HEK293 (cell line): ENCODE data around the gene SHE.

Experiments
- EGR2 ChIP-seq: fragments of 450-650 bp; formaldehyde crosslinking; IDR thresholded peaks from 2 replicates; pipeline ENCODE4 v1.5.1; 2016; ENCODE audit warnings: low read depth, missing biosample characterization, missing genetic modification characterization
- FEZF1 ChIP-seq: fragments of 450-650 bp; formaldehyde crosslinking; IDR thresholded peaks from 2 replicates; pipeline ENCODE4 v1.5.1; 2016; ENCODE audit warnings: missing biosample characterization, missing genetic modification characterization
- HOXC10 ChIP-seq: sonication (generic); formaldehyde crosslinking; IDR thresholded peaks from 2 replicates; pipeline ENCODE4 v1.8.1; 2023; ENCODE audit warnings: mild to moderate bottlenecking, missing genetic modification reagents
- MZF1 ChIP-seq: fragments of 450-650 bp; formaldehyde crosslinking; IDR thresholded peaks from 2 replicates; pipeline ENCODE4 v1.5.1; 2017; ENCODE audit warnings: missing biosample characterization, missing genetic modification characterization, borderline replicate concordance
- SP7 ChIP-seq: fragments of 450-650 bp; formaldehyde crosslinking; IDR thresholded peaks from 2 replicates; pipeline ENCODE4 v1.5.1; 2016; ENCODE audit warnings: missing biosample characterization, missing genetic modification characterization
- TRIM28 ChIP-seq: IDR thresholded peaks from 2 replicates; pipeline ENCODE4 v1.6.1; 2011; ENCODE audit warnings: low read length, control low read depth, borderline replicate concordance
- ZFP37 ChIP-seq: fragments of 450-650 bp; formaldehyde crosslinking; IDR thresholded peaks from 2 replicates; pipeline ENCODE4 v1.5.1; 2016; ENCODE audit warnings: missing biosample characterization, missing genetic modification characterization
- ZIC2 ChIP-seq: fragments of 450-650 bp; formaldehyde crosslinking; IDR thresholded peaks from 2 replicates; pipeline ENCODE4 v1.5.1; 2016; ENCODE audit warnings: missing biosample characterization, missing genetic modification characterization
- ZNF133 ChIP-seq: fragments of 450-650 bp; formaldehyde crosslinking; IDR thresholded peaks from 2 replicates; pipeline ENCODE4 v1.5.1; 2016; ENCODE audit warnings: missing biosample characterization, missing genetic modification characterization
- ZNF140 ChIP-seq: fragments of 450-650 bp; formaldehyde crosslinking; IDR thresholded peaks from 2 replicates; pipeline ENCODE4 v1.5.1; 2016; ENCODE audit warnings: missing biosample characterization, missing genetic modification characterization
- ZNF146 ChIP-seq: fragments of 450-650 bp; formaldehyde crosslinking; IDR thresholded peaks from 2 replicates; pipeline ENCODE4 v1.5.1; 2016; ENCODE audit warnings: missing biosample characterization, missing genetic modification characterization
- ZNF214 ChIP-seq: fragments of 450-650 bp; formaldehyde crosslinking; IDR thresholded peaks from 2 replicates; pipeline ENCODE4 v1.5.1; 2017; ENCODE audit warnings: missing biosample characterization, mild to moderate bottlenecking, missing genetic modification characterization, borderline replicate concordance
- ZNF239 ChIP-seq: fragments of 450-650 bp; formaldehyde crosslinking; IDR thresholded peaks from 2 replicates; pipeline ENCODE4 v1.5.1; 2016; ENCODE audit warnings: missing biosample characterization, missing genetic modification characterization
- ZNF341 ChIP-seq: fragments of 450-650 bp; formaldehyde crosslinking; IDR thresholded peaks from 2 replicates; pipeline ENCODE4; 2016; ENCODE audit warnings: low read depth, missing biosample characterization, missing genetic modification characterization
- ZNF391 ChIP-seq: fragments of 450-650 bp; formaldehyde crosslinking; IDR thresholded peaks from 2 replicates; pipeline ENCODE4 v1.5.1; 2016; ENCODE audit warnings: low read depth, missing biosample characterization, missing genetic modification characterization, borderline replicate concordance
- ZNF423 ChIP-seq: fragments of 450-650 bp; formaldehyde crosslinking; IDR thresholded peaks from 2 replicates; pipeline ENCODE4 v1.5.1; 2016; ENCODE audit warnings: missing biosample characterization, missing genetic modification characterization
- ZNF473 ChIP-seq: fragments of 450-650 bp; formaldehyde crosslinking; IDR thresholded peaks from 2 replicates; pipeline ENCODE4 v1.5.1; 2017; ENCODE audit warnings: missing biosample characterization, missing genetic modification characterization
- ZNF48 ChIP-seq: fragments of 450-650 bp; formaldehyde crosslinking; IDR thresholded peaks from 2 replicates; pipeline ENCODE4 v1.5.1; 2016; ENCODE audit warnings: missing biosample characterization, missing genetic modification characterization
- ZNF623 ChIP-seq: fragments of 450-650 bp; formaldehyde crosslinking; IDR thresholded peaks from 2 replicates; pipeline ENCODE4 v1.5.1; 2016; ENCODE audit warnings: missing biosample characterization, missing genetic modification characterization
- ZNF791 ChIP-seq: fragments of 450-650 bp; formaldehyde crosslinking; IDR thresholded peaks from 2 replicates; pipeline ENCODE4 v1.5.1; 2016; ENCODE audit warnings: missing biosample characterization, missing genetic modification characterization
- ZNF792 ChIP-seq: fragments of 450-650 bp; formaldehyde crosslinking; IDR thresholded peaks from 2 replicates; pipeline ENCODE4 v1.5.1; 2016; ENCODE audit warnings: missing biosample characterization, missing genetic modification characterization
- TF ChIP-seq, protein P1 (sequence below): fragments of 450-650 bp; formaldehyde crosslinking; conservative IDR thresholded peaks from 2 replicates; pipeline ENCODE4 v1.5.1; 2016; ENCODE audit warnings: low read depth, missing biosample characterization, missing genetic modification characterization
- TF ChIP-seq, protein P2 (sequence below): fragments of 450-650 bp; formaldehyde crosslinking; IDR thresholded peaks from 2 replicates; pipeline ENCODE4 v1.5.0; 2017; ENCODE audit warnings: missing biosample characterization, missing genetic modification characterization, borderline replicate concordance
- TF ChIP-seq, protein P3 (sequence below): fragments of 450-650 bp; formaldehyde crosslinking; IDR thresholded peaks from 2 replicates; pipeline ENCODE4 v1.5.1; 2016; ENCODE audit warnings: missing biosample characterization, missing genetic modification characterization
- TF ChIP-seq, protein P4 (sequence below): fragments of 450-650 bp; formaldehyde crosslinking; IDR thresholded peaks from 2 replicates; pipeline ENCODE4 v1.5.1; 2016; ENCODE audit warnings: missing biosample characterization, missing genetic modification characterization
- TF ChIP-seq, protein P5 (sequence below): fragments of 450-650 bp; formaldehyde crosslinking; IDR thresholded peaks from 2 replicates; pipeline ENCODE4 v1.5.1; 2016; ENCODE audit warnings: missing biosample characterization, missing genetic modification characterization

The SHE gene

DNA sequence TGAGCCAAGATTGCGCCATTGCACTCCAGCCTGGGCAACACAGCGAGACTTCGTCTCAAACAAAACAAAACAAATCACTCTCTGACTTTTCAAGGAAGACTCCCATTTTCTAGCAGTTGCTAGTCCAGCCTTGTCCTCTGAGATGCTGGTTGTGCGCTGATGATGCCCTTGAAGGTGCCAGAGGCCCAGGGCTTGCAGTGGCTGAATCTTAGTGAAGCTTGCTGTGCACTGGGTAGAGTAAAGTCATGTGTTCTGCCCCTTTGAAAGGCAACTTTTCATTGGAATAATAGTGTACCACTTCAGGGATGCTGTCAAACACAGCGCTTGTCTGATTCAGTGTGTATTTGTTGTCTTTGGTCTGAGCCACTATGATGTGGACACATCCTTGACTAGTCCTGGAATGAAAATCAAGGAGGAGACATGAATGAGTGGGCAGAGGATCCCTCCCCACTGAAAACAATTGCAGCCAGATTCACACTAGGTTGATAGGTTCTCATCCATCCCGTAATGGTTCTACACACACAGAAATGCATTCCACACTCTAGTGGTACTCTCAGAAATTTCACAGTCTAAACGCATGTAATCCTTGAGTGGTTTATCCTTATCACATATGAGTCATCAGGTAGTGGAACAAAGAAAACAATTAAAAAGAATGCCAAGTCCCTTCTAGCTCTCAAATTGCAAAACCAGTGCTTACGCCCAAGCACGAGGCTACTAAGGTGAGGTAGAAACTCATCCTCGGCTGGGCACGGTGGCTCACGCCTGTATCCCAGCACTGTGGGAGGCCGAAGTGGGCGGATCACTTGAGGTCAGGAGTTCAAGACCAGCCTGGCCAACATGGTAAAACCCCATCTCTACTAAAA is 18.0 kb downstream of the SHE start (continued):
- TF ChIP-seq, protein P1, sequence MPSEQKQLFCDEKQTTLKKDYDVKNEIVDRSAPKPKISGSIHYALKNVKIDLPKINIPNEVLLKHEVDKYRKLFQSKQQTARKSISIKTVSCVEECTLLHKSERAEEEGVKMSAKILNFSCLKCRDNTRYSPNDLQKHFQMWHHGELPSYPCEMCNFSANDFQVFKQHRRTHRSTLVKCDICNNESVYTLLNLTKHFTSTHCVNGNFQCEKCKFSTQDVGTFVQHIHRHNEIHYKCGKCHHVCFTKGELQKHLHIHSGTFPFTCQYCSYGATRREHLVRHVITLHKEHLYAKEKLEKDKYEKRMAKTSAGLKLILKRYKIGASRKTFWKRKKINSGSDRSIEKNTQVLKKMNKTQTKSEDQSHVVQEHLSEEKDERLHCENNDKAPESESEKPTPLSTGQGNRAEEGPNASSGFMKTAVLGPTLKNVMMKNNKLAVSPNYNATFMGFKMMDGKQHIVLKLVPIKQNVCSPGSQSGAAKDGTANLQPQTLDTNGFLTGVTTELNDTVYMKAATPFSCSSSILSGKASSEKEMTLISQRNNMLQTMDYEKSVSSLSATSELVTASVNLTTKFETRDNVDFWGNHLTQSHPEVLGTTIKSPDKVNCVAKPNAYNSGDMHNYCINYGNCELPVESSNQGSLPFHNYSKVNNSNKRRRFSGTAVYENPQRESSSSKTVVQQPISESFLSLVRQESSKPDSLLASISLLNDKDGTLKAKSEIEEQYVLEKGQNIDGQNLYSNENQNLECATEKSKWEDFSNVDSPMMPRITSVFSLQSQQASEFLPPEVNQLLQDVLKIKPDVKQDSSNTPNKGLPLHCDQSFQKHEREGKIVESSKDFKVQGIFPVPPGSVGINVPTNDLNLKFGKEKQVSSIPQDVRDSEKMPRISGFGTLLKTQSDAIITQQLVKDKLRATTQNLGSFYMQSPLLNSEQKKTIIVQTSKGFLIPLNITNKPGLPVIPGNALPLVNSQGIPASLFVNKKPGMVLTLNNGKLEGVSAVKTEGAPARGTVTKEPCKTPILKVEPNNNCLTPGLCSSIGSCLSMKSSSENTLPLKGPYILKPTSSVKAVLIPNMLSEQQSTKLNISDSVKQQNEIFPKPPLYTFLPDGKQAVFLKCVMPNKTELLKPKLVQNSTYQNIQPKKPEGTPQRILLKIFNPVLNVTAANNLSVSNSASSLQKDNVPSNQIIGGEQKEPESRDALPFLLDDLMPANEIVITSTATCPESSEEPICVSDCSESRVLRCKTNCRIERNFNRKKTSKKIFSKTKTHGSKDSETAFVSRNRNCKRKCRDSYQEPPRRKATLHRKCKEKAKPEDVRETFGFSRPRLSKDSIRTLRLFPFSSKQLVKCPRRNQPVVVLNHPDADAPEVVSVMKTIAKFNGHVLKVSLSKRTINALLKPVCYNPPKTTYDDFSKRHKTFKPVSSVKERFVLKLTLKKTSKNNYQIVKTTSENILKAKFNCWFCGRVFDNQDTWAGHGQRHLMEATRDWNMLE (tag by site-specific recombination), result no peak
- TF ChIP-seq, protein P2, sequence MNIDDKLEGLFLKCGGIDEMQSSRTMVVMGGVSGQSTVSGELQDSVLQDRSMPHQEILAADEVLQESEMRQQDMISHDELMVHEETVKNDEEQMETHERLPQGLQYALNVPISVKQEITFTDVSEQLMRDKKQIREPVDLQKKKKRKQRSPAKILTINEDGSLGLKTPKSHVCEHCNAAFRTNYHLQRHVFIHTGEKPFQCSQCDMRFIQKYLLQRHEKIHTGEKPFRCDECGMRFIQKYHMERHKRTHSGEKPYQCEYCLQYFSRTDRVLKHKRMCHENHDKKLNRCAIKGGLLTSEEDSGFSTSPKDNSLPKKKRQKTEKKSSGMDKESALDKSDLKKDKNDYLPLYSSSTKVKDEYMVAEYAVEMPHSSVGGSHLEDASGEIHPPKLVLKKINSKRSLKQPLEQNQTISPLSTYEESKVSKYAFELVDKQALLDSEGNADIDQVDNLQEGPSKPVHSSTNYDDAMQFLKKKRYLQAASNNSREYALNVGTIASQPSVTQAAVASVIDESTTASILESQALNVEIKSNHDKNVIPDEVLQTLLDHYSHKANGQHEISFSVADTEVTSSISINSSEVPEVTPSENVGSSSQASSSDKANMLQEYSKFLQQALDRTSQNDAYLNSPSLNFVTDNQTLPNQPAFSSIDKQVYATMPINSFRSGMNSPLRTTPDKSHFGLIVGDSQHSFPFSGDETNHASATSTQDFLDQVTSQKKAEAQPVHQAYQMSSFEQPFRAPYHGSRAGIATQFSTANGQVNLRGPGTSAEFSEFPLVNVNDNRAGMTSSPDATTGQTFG (tag by site-specific recombination), result no peak
- TF ChIP-seq ZFP37 (tag by site-specific recombination) (no peak), ZNF792 (tag by site-specific recombination) (0 out of 2 replicates have a peak, but pooled peaks have one; percentile 44), HOXC10 (CRISPR knock-in tag) (no peak), FEZF1 (tag by site-specific recombination) (peak; percentile 28; the same call in 1 of the 2 replicates), ZNF48 (tag by site-specific recombination) (no peak), ZNF146 (tag by site-specific recombination) (no peak), ZNF140 (tag by site-specific recombination) (no peak), ZNF791 (tag by site-specific recombination) (no peak), ZNF473 (tag by site-specific recombination) (no peak), TRIM28 (0 out of 2 replicates have a peak, but pooled peaks have one; percentile 64), EGR2 (tag by site-specific recombination) (peak; percentile 88), MZF1 (tag by site-specific recombination) (no peak), ZNF391 (no peak; the same call in 1 of the 2 replicates), SP7 (tag by site-specific recombination) (peak; percentile 94), ZNF623 (tag by site-specific recombination) (peak; percentile 33; the same call in 1 of the 2 replicates), ZIC2 (tag by site-specific recombination) (no peak), ZNF133 (no peak), ZNF239 (no peak), ZNF214 (no peak), ZNF341 (no peak), ZNF423 (tag by site-specific recombination) (no peak)
- TF ChIP-seq, protein P3, sequence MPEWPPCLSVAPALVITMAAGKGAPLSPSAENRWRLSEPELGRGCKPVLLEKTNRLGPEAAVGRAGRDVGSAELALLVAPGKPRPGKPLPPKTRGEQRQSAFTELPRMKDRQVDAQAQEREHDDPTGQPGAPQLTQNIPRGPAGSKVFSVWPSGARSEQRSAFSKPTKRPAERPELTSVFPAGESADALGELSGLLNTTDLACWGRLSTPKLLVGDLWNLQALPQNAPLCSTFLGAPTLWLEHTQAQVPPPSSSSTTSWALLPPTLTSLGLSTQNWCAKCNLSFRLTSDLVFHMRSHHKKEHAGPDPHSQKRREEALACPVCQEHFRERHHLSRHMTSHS (tag by site-specific recombination), result no peak
- TF ChIP-seq, protein P4, sequence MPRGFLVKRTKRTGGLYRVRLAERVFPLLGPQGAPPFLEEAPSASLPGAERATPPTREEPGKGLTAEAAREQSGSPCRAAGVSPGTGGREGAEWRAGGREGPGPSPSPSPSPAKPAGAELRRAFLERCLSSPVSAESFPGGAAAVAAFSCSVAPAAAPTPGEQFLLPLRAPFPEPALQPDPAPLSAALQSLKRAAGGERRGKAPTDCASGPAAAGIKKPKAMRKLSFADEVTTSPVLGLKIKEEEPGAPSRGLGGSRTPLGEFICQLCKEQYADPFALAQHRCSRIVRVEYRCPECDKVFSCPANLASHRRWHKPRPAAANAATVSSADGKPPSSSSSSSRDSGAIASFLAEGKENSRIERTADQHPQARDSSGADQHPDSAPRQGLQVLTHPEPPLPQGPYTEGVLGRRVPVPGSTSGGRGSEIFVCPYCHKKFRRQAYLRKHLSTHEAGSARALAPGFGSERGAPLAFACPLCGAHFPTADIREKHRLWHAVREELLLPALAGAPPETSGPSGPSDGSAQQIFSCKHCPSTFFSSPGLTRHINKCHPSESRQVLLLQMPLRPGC, result peak; percentile 90
- TF ChIP-seq, protein P5, sequence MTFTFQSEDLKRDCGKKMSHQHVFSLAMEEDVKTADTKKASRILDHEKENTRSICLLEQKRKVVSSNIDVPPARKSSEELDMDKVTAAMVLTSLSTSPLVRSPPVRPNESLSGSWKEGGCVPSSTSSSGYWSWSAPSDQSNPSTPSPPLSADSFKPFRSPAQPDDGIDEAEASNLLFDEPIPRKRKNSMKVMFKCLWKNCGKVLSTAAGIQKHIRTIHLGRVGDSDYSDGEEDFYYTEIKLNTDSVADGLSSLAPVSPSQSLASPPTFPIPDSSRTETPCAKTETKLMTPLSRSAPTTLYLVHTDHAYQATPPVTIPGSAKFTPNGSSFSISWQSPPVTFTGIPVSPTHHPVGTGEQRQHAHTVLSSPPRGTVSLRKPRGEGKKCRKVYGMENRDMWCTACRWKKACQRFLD, result no peak
